ENCODE data around the gene NUTM2B. TPM values are rescaled to one million over a fixed set of nuclear protein-coding genes. Genes with fewer than 3 reads are reported as not detected.

NUTM2B gene
- total RNA-seq, 2 experiments from 2014 or later: 0.18 to 0.83 TPM

Other genes with a start within 250 kb of the NUTM2B start
- 1 to 10 TPM; 1.0 to 1.1 TPM for gene EIF5AL1, start 190.7 kb upstream of the NUTM2B start, total RNA-seq
- not detected for gene SFTPA2, start 142.8 kb upstream of the NUTM2B start, total RNA-seq
- not detected for gene SFTPA1, start 92.3 kb upstream of the NUTM2B start, total RNA-seq
- under 1 TPM in 1 of 2 experiments, not detected in 1; 0.23 TPM for gene NUTM2E, start 123.5 kb downstream of the NUTM2B start, total RNA-seq
- gene SFTPD, start 245.9 kb downstream of the NUTM2B start, total RNA-seq: not detected